HCT116 (cell line): ENCODE results near the gene SPRR2G. TPM values are rescaled to one million over a fixed set of nuclear protein-coding genes. Genes with fewer than 3 reads are reported as not detected.
"Not testable (repeated sequence)": the region's sequence is repeated elsewhere in the genome, so short reads cannot be mapped to it uniquely, and the experiment has no call there.

Experiments
- ATAC-seq: fragments of 200-7000 bp; cut with Tn5 transposase; 2 replicates; pipeline ENCODE4 v1.9.1; 2020; ENCODE audit warnings: mild to moderate bottlenecking, moderate library complexity
- BruUV-seq: library from RNA; stranded (reverse); fragments of 400-500 nt; replicated peaks from 2 replicates; lab custom pipeline; 2021; lab: Mats Ljungman, UMichigan
- CTCF ChIA-PET: fragments of 300-600 bp; sonication (Branson Sonifier 250); formaldehyde crosslinking; loops from one replicate; lab custom pipeline; 2021; ENCODE audit warnings: antibody characterized with exemption; lab: Charles Lee
- POLR2A ChIA-PET: fragments of 300-600, 350-600 bp; sonication (Branson Sonifier 250); formaldehyde crosslinking; loops from one replicate; lab custom pipeline; 2021; ENCODE audit warnings: antibody characterized with exemption; lab: Charles Lee
- RAD21 ChIA-PET, 2 experiments: fragments of 300-600 bp; sonication (Branson Sonifier 250); formaldehyde crosslinking; loops; one replicate each; lab custom pipeline; 2023; ENCODE audit warnings: low total read pairs in 2 of 2; ENCODE audit not compliant: uncharacterized antibody in 2 of 2, unreplicated experiment in 2 of 2, low non-redundant PET in 1 of 2; lab: Charles Lee
- DNase-seq: peaks from one replicate; pipeline ENCODE4 v3.0.0-alpha.2; 2010; ENCODE audit warnings: low read depth, low spot score
- H2AFZ ChIP-seq: fragments of 200-600 bp; shearing (Covaris generic), sonication (generic); 2 replicates; pipeline ENCODE4 v1.6.1; 2017; ENCODE audit warnings: low read depth, mixed run types, mixed read lengths, antibody characterized with exemption, low read length; ENCODE audit not compliant: poor library complexity, severe bottlenecking
- H3K27ac ChIP-seq: 2 replicates; pipeline ENCODE4 v1.5.1; 2012; ENCODE audit warnings: low read depth, low read length
- H3K27me3 ChIP-seq: fragments of 200-600 bp; sonication (generic); 2 replicates; pipeline ENCODE4 v1.6.1; 2016; ENCODE audit warnings: mixed run types, low read length, mixed read lengths; ENCODE audit not compliant: insufficient read depth
- H3K36me3 ChIP-seq, 2 experiments: fragments of 200-500 bp in 1 of 2; fragments of 200-600 bp in 1 of 2; sonication (Bioruptor generic) in 1 of 2; sonication (generic) in 1 of 2; 2 replicates each; pipeline versions ENCODE4 v1.5.1 to v1.6.1; 2014 to 2016; ENCODE audit warnings: low read length in 2 of 2, inconsistent platforms in 1 of 2, mixed read lengths in 1 of 2, mixed run types in 1 of 2; ENCODE audit not compliant: insufficient read depth in 2 of 2, control insufficient read depth in 1 of 2
- H3K4me1 ChIP-seq, 2 experiments: fragments of 200-600 bp in 1 of 2; sonication (generic) in 1 of 2; 2 replicates each; pipeline versions ENCODE4 v1.5.1 to v1.6.1; 2012 to 2017; ENCODE audit warnings: low read length in 2 of 2, inconsistent platforms in 1 of 2, mild to moderate bottlenecking in 1 of 2, mixed read lengths in 1 of 2, mixed run types in 1 of 2, moderate library complexity in 1 of 2; ENCODE audit not compliant: insufficient read depth in 2 of 2, control insufficient read depth in 1 of 2
- H3K4me2 ChIP-seq: fragments of 200-600 bp; sonication (generic); 2 replicates; pipeline ENCODE4 v1.6.1; 2017; ENCODE audit warnings: mixed run types, low read length, mixed read lengths
- H3K4me3 ChIP-seq, 2 experiments: fragments of 200-600 bp in 1 of 2; sonication (generic) in 1 of 2; replicated peaks in 1 of 2; 2 replicates each; pipeline ENCODE4 v1.5.1; 2011 to 2016; ENCODE audit warnings: low read length in 2 of 2, control low read depth in 1 of 2, low read depth in 1 of 2, mild to moderate bottlenecking in 1 of 2, mixed read lengths in 1 of 2, mixed run types in 1 of 2
- H3K79me2 ChIP-seq: fragments of 200-600 bp; sonication (generic); 2 replicates; pipeline ENCODE4 v1.6.1; 2017; ENCODE audit warnings: mild to moderate bottlenecking, mixed run types, low read length, moderate library complexity, mixed read lengths; ENCODE audit not compliant: insufficient read depth
- H3K9ac ChIP-seq: fragments of 200-600 bp; sonication (generic); 2 replicates; pipeline ENCODE4 v1.6.1; 2016; ENCODE audit warnings: low read length, mixed read lengths
- H3K9me2 ChIP-seq: fragments of 200-600 bp; sonication (generic), shearing (Covaris generic); 2 replicates; pipeline ENCODE4 v1.6.1; 2017; ENCODE audit warnings: mixed run types, mild to moderate bottlenecking, moderate library complexity; ENCODE audit not compliant: insufficient read depth
- H3K9me3 ChIP-seq, 2 experiments: fragments of 200-500 bp in 1 of 2; fragments of 200-600 bp in 1 of 2; sonication (Bioruptor generic) in 1 of 2; sonication (generic) in 1 of 2; 2 replicates each; pipeline ENCODE4 v1.6.1; 2014 to 2017; ENCODE audit warnings: low read length in 2 of 2, mixed read lengths in 2 of 2, inconsistent platforms in 1 of 2, low read depth in 1 of 2, mild to moderate bottlenecking in 1 of 2, mixed run types in 1 of 2, moderate library complexity in 1 of 2; ENCODE audit not compliant: control insufficient read depth in 1 of 2, insufficient read depth in 1 of 2
- H4K20me1 ChIP-seq: fragments of 200-600 bp; sonication (generic), shearing (Covaris generic); 2 replicates; pipeline ENCODE4 v1.6.1; 2017; ENCODE audit warnings: mixed run types, mild to moderate bottlenecking, moderate library complexity; ENCODE audit not compliant: insufficient read depth
- CBX3 ChIP-seq: IDR thresholded peaks from 2 replicates; pipeline ENCODE4 v1.6.1; 2012; ENCODE audit warnings: low read depth
- CEBPB ChIP-seq: IDR thresholded peaks from 2 replicates; pipeline ENCODE4 v1.6.1; 2012; ENCODE audit warnings: low read depth
- EGR1 ChIP-seq: IDR thresholded peaks from 2 replicates; pipeline ENCODE4 v1.6.1; 2012; ENCODE audit warnings: low read depth
- ELF1 ChIP-seq: IDR thresholded peaks from 2 replicates; pipeline ENCODE4 v1.6.1; 2012; ENCODE audit warnings: low read depth, borderline replicate concordance
- EZH2phosphoT487 ChIP-seq: fragments of 200-600 bp; IDR thresholded peaks from 2 replicates; pipeline ENCODE4 v1.6.1; 2018; ENCODE audit warnings: antibody characterized with exemption, borderline replicate concordance
- FOSL1 ChIP-seq: IDR thresholded peaks from 2 replicates; pipeline ENCODE4 v1.6.1; 2012; ENCODE audit warnings: low read depth
- RAD21 ChIP-seq: IDR thresholded peaks from 2 replicates; pipeline ENCODE4 v1.6.1; 2012; ENCODE audit warnings: low read depth, mild to moderate bottlenecking
- SIN3A ChIP-seq: IDR thresholded peaks from 2 replicates; pipeline ENCODE4 v1.6.1; 2012; ENCODE audit warnings: low read depth
- SP1 ChIP-seq: IDR thresholded peaks from 2 replicates; pipeline ENCODE4 v1.6.1; 2012; ENCODE audit warnings: low read depth
- SRF ChIP-seq: IDR thresholded peaks from 2 replicates; pipeline ENCODE4 v1.6.1; 2012; ENCODE audit warnings: low read depth
- YY1 ChIP-seq: IDR thresholded peaks from 2 replicates; pipeline ENCODE4 v1.6.1; 2011; ENCODE audit warnings: low read length, low read depth, moderate library complexity, mild to moderate bottlenecking; ENCODE audit not compliant: insufficient replicate concordance; ENCODE audit errors: extremely low read depth
- ZNF274 ChIP-seq: fragments of 200-500 bp; sonication (Bioruptor generic); IDR thresholded peaks from 2 replicates; pipeline ENCODE4 v1.6.1; 2014; ENCODE audit warnings: mild to moderate bottlenecking, low read depth, low read length, inconsistent platforms
- intact Hi-C: fragments of 100-400 bp; cut with micrococcal nuclease; formaldehyde crosslinking; loops from 2 replicates; pipeline ENCODE4 v1.10.0; 2022
- total RNA-seq: library from RNA; stranded (reverse); gene quantifications from one replicate; pipeline ENCODE4 v1.2.1, GENCODE V29; 2021; ENCODE audit not compliant: unreplicated experiment
- TF ChIP-seq, protein P1 (sequence below): IDR thresholded peaks from 2 replicates; pipeline ENCODE4 v1.6.1; 2012
- TF ChIP-seq, protein P2 (sequence below), 3 experiments: fragments of 200-600 bp in 1 of 3; sonication (generic) in 1 of 3; IDR thresholded peaks in 2 of 3; conservative IDR thresholded peaks in 1 of 3; 2 replicates each; pipeline ENCODE4 v1.5.1; 2012 to 2017; ENCODE audit warnings: low read depth in 2 of 3, low read length in 2 of 3, antibody characterized with exemption in 1 of 3, borderline replicate concordance in 1 of 3, control low read depth in 1 of 3, mild to moderate bottlenecking in 1 of 3, mixed read lengths in 1 of 3, mixed run types in 1 of 3, moderate library complexity in 1 of 3; ENCODE audit not compliant: insufficient read depth in 1 of 3
- TF ChIP-seq, protein P3 (sequence below): IDR thresholded peaks from 2 replicates; pipeline ENCODE4 v1.6.1; 2012
- TF ChIP-seq, protein P4 (sequence below): IDR thresholded peaks from 2 replicates; pipeline ENCODE4 v1.6.1; 2012; ENCODE audit warnings: low read depth

SPRR2G gene
- total RNA-seq, 1 experiment from 2014 or later = not detected

- Histone ChIP-seq H3K9me2 (no peaks in the 10 kb centered on the region), H3K36me3 (no peaks in the 10 kb centered on the region)
- BruUV-seq = no TSS peak
- intact Hi-C loops = no loop called here
- TF ChIP-seq CEBPB (no peak), SRF (no peak), EGR1 (no peak), ZNF274 (no peak), SIN3A (no peak), RAD21 (no peak), FOSL1 (no peak), SP1 (no peak), YY1 (no peak), CBX3 (no peak), ELF1 (no peak), EZH2phosphoT487 (no peak)
- TF ChIP-seq, protein P1, sequence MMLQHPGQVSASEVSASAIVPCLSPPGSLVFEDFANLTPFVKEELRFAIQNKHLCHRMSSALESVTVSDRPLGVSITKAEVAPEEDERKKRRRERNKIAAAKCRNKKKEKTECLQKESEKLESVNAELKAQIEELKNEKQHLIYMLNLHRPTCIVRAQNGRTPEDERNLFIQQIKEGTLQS = no peak
- TF ChIP-seq, protein P2, sequence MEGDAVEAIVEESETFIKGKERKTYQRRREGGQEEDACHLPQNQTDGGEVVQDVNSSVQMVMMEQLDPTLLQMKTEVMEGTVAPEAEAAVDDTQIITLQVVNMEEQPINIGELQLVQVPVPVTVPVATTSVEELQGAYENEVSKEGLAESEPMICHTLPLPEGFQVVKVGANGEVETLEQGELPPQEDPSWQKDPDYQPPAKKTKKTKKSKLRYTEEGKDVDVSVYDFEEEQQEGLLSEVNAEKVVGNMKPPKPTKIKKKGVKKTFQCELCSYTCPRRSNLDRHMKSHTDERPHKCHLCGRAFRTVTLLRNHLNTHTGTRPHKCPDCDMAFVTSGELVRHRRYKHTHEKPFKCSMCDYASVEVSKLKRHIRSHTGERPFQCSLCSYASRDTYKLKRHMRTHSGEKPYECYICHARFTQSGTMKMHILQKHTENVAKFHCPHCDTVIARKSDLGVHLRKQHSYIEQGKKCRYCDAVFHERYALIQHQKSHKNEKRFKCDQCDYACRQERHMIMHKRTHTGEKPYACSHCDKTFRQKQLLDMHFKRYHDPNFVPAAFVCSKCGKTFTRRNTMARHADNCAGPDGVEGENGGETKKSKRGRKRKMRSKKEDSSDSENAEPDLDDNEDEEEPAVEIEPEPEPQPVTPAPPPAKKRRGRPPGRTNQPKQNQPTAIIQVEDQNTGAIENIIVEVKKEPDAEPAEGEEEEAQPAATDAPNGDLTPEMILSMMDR (IDR thresholded peaks at IDR 0.05 in 2 of 3, conservative IDR thresholded peaks at IDR 0.05 in 1 of 3; ENCODE audit: borderline replicate concordance in 1 of 3, insufficient read depth in 1 of 3, low read depth in 2 of 3, low read length in 2 of 3) = no peak
- TF ChIP-seq, protein P3, sequence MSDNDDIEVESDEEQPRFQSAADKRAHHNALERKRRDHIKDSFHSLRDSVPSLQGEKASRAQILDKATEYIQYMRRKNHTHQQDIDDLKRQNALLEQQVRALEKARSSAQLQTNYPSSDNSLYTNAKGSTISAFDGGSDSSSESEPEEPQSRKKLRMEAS = no peak
- TF ChIP-seq, protein P4, sequence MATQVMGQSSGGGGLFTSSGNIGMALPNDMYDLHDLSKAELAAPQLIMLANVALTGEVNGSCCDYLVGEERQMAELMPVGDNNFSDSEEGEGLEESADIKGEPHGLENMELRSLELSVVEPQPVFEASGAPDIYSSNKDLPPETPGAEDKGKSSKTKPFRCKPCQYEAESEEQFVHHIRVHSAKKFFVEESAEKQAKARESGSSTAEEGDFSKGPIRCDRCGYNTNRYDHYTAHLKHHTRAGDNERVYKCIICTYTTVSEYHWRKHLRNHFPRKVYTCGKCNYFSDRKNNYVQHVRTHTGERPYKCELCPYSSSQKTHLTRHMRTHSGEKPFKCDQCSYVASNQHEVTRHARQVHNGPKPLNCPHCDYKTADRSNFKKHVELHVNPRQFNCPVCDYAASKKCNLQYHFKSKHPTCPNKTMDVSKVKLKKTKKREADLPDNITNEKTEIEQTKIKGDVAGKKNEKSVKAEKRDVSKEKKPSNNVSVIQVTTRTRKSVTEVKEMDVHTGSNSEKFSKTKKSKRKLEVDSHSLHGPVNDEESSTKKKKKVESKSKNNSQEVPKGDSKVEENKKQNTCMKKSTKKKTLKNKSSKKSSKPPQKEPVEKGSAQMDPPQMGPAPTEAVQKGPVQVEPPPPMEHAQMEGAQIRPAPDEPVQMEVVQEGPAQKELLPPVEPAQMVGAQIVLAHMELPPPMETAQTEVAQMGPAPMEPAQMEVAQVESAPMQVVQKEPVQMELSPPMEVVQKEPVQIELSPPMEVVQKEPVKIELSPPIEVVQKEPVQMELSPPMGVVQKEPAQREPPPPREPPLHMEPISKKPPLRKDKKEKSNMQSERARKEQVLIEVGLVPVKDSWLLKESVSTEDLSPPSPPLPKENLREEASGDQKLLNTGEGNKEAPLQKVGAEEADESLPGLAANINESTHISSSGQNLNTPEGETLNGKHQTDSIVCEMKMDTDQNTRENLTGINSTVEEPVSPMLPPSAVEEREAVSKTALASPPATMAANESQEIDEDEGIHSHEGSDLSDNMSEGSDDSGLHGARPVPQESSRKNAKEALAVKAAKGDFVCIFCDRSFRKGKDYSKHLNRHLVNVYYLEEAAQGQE = no peak
- TF ChIP-seq, all 23 proteins: peak for 0
- Histone ChIP-seq H3K9me3 (no peaks in the 10 kb centered on the region), H3K4me1 (no peaks in the 10 kb centered on the region), H3K27ac (no peak overlapping the region), H3K4me3 (no peak overlapping the region), H3K27me3 (peaks cover 25% of the 10 kb centered on the region; the same call in 1 of the 2 replicates), H4K20me1 (no peaks in the 10 kb centered on the region), H2AFZ (no peak overlapping the region), H3K4me2 (no peak overlapping the region), H3K79me2 (no peaks in the 10 kb centered on the region), H3K9ac (no peak overlapping the region)
- ChIA-PET POLR2A (no interaction called here), CTCF (no interaction called here), RAD21 (no interaction called here)
- DNase-seq (no peak), ATAC-seq (no peak)
Observed at GRCh38 chr1:153133267-153133666, 17.4 kb downstream of the SPRR2G start.

DNA sequence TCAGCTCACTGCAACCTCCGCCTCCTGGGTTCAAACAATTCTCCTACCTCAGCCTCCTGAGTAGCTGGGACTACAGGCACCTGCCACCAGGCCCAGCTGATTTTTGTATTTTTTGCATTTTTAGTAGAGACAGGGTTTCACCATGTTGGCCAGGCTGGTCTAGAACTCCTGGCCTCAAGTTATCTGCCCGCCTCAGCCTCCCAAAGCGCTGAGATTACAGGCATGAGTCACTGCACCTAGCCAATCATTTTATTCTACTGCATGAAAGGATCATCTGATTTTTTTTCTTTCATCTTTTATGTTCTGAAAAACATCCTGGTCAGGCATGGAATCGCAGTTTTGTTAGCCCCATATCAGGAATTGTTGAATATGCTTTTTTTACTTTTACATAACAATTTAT, 22.0 kb downstream of the SPRR2G start:
- H3K9me2 ChIP-seq, H4K20me1 ChIP-seq, RAD21 ChIA-PET, BruUV-seq, POLR2A ChIA-PET, H3K27ac ChIP-seq, H2AFZ ChIP-seq, ATAC-seq, DNase-seq, H3K27me3 ChIP-seq, H3K9ac ChIP-seq, H3K9me3 ChIP-seq, H3K4me2 ChIP-seq, H3K4me3 ChIP-seq, H3K79me2 ChIP-seq, CTCF ChIA-PET, intact Hi-C loops, H3K4me1 ChIP-seq, H3K36me3 ChIP-seq: not testable (repeated sequence)
